ENCODE measurements around the gene KRTAP10-1. TPM values are rescaled to one million over a fixed set of nuclear protein-coding genes. Genes with fewer than 3 reads are reported as not detected.

Gene KRTAP10-1
- total RNA-seq, 1 experiment from 2014 or later: not detected

DNA sequence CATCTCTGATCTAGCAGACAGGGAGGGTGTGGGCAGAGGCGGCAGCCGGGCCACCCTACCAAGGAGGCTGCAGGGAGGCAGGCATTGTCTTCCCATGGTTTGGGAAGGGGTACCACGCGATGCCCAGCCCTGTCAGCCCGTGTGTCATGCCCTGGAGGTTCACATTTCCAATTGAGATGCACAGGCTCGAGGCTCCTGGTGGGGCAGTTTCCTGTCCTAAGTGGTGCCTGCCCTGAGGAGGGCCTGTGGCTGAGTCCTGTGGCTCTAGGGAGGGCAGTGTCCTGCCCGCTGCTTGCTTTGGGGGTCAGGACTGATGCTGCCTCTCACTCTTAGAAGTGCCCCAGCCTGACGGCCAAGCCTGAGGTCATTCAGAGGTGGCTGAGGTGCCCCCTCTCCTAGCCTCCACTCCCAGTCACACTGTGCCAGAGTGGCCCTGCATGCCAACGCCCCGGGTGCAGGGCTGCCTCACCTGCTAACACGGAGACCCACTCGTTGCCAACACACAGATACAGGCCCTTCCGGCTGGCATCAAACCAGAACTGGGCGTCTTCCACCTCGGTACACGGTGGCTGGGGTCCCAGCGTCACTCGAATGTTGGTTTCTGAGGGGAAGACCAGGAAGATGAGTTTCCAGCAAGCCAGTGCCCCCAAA, 11.9 kb downstream of the KRTAP10-1 start:
- DNase-seq: no peak
- Histone ChIP-seq H3K27me3 (no peaks in the 10 kb centered on the region), H3K9me3 (peaks cover 10% of the 10 kb centered on the region), H3K36me3 (no peaks in the 10 kb centered on the region), H3K4me3 (no peak overlapping the region)

DNA sequence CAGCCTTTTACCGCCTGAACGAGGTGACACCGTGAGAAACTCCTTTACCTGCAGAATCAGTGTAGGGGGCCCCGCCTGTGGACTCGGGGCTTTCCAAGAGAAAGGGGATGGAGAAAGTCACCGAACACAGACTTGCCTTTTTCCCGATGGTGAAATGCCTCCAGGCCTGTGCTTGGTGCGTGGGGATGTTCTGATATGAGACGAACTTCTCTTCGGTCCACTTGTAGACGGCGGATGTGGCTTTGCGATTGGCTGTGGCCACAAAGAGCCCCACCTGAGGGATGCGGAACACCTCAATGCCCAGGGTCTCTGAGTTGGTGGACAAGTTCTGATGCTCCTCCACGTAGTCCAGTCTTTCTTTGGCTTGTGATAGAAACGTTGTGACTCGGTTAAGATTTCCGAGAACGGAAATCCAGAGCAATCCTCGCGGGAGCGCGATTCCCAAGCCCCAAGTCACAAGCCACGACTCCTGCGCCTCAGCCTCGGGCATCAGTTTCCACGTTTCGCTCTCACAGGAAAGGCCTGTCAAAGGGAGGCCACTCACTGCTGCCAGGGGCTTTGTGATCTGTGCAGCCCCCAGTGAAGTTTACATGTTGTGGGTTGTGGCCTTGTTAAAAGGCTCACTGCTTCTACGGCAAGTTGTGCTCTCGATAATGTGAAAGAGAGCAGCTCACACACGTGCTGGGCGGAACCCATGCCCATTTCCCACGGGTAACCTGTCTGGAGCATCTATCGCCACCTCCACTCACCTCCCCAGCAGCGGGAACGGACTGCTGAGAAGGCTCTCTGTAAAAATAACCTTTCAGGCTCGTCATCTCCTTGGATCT, 12.6 kb downstream of the KRTAP10-1 start:
- H3K27me3 ChIP-seq: no peaks in the 10 kb centered on the region
- DNase-seq: no peak
- H3K36me3 ChIP-seq: no peaks in the 10 kb centered on the region
- no peak overlapping the region for H3K4me3 ChIP-seq
- peaks cover 10% of the 10 kb centered on the region for H3K9me3 ChIP-seq

DNA sequence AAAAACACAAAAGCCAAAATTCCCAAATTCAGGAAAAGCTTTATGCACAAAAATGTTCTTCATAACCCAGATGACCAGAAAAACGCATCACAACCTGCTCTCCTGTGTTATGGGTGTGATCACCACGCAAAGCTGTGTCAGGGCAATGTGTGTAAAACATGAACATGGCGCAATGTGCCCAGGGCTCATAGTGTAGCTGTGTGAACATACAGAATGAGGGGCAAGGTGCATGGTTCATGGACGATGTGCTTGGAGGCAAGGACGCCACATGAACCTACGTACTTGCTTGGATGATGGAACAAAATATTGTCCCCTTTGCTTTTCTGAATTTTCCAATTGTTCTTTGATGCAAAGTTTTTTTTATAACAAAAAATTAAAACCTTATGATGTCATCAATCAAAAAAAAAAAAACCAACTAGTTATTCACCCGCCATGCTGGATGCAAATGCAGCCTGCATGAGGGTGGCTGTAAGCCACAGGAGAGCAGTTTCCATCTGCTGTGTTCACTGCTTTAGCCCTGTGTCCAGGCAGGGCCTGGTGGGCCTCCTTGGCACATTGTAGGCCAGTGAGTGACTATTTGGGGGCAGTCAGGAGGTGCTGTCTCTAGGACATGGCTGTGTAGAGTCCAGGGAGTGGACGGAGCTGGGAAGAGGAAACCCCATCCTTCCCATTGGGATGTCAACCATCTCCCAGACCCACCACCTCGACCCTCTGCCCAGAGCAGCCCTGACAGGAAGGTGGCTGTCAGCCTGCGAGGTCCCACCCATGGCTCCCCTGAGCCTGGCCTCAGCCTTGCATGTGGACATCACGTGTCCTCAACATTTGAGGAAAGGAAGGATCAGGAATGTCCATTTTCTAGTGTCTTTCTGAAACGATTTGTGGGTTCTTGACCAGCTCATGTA, 13.6 kb downstream of the KRTAP10-1 start:
- Histone ChIP-seq H3K36me3 (no peaks in the 10 kb centered on the region), H3K9me3 (peaks cover 10% of the 10 kb centered on the region), H3K4me3 (no peak overlapping the region), H3K27me3 (no peaks in the 10 kb centered on the region)
- DNase-seq: no peak

DNA sequence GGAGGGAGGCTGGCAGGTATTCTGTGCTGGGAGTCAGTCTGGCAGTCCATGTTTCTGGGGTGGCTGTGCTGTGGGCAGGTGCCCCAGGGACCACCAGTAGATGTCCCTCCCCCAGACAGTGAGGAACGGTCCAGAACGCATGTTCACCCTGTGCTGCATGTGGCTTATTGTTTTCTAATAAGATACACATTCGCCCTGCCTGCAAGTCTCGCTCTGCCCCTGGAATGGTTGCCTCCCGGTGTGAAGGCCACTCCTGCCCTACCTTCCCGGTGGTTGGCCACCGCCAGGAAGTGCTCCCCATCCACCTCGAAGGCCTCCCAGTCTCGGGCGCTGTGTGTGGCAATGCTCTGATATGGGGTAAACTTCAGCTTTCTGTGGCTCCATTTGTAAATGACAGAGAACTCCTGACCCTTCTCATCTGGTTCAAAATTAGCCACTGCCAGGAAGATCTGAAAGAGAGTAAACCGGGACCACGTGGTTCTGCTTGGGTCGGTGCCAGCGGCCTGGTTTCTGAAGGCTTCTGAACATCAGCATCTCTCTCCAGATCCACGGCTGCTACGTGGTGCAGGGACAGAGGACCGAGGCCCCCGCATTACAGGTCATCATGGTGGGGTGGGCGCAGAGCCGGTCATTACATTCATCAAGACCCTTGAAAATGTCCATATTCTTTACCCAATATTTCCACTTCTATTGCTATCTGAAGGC, 14.5 kb downstream of the KRTAP10-1 start:
- Histone ChIP-seq H3K27me3 (no peaks in the 10 kb centered on the region), H3K4me3 (no peak overlapping the region), H3K9me3 (peaks cover 10% of the 10 kb centered on the region), H3K36me3 (no peaks in the 10 kb centered on the region)
- no peak for DNase-seq

DNA sequence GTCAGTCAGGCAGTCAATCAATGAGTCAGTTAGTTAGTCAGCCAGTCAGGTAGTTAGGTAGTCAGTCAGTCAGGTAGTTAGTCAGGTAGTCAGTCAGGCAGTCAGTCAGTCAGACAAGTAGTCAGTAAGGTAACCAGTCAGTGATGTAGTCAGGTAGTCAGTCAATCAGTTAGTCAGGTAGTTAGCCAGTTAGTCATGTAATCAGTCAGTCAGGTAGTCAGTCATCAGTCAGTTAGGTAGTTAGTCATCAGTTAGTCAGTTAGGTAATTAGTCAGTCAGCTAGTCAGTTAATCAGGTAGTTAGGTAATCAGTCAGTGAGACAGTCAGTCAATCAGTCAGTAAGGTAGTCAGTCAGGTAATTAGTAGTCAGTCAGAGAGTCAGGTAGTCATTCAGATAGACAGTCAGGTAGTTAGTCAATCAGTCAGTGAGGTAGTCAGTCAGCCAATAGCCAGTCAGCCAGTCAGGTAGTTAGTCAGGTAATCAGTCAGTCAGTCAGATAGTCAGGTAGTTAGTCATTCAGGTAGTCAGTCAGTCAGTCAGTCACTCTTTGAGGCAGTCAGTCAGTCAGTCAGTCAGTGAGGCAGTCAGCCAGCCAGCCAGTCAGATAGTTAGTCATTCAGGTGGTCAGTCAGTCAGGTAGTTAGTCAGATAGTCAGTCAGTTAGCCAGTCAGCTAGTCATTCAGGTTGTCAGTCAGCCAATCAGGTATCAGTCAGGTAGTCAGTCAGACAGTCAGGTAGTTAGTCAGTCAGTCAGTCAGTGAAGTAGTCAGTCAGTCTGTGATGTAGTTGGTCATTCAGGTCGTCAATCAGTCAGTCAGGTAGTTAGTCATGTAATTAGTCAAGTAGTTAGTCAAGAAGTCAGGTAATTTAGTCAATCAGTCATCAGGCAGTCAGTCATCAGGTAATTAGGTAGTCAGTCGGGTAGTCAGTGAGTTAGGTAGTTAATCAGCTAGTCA, 15.3 kb downstream of the KRTAP10-1 start:
- H3K27me3 ChIP-seq: peaks cover 3% of the 10 kb centered on the region; the same call in 1 of the 2 replicates
- DNase-seq: no peak
- no peaks in the 10 kb centered on the region for H3K36me3 ChIP-seq
- peaks cover 10% of the 10 kb centered on the region for H3K9me3 ChIP-seq
- H3K4me3 ChIP-seq: no peak overlapping the region

DNA sequence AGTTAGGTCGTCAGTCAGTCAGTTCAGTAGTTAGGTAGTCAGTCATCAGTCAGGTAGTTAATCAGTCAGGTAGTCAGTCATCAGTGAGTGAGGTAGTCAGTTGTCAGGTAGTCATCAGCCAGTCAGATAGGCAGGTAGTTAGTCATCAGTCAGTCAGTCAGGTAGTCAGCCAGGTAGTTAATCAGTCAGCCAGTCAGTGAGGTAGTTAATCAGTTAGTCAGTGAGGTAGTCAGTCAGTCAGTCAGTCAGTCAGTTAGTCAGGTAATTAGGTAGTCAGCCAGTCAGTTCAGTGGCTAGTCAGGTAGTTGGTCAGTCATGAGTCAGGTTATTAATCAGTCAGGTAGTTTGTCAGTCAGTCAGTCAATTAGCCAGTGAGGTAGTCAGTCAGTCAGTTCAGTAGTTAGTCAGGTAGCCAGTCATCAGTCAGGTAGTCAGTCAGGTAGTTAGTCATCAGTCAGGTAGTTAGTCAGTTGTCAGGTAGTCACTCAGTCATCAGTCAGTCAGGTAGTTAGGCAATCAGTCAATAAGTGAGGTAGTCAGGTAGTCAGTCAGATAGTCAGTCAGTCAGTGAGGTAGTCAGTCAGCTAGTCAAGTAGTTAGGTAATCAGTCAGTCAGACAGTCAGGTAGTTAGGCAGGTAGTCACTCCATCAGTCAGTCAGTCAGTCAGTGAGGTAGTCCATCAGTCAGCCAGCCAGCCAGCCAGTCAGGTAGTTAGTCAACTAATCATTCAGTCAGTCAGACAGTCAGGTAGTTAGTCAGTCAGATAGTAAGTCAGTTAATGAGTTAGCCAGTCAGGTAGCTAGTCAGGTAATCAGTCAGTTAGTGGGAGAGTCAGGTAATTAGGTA, 16.2 kb downstream of the KRTAP10-1 start:
- no peak for DNase-seq
- peaks cover 8% of the 10 kb centered on the region; the same call in 1 of the 2 replicates for H3K27me3 ChIP-seq
- H3K36me3 ChIP-seq: no peaks in the 10 kb centered on the region
- H3K9me3 ChIP-seq: peaks cover 10% of the 10 kb centered on the region
- no peak overlapping the region for H3K4me3 ChIP-seq

DNA sequence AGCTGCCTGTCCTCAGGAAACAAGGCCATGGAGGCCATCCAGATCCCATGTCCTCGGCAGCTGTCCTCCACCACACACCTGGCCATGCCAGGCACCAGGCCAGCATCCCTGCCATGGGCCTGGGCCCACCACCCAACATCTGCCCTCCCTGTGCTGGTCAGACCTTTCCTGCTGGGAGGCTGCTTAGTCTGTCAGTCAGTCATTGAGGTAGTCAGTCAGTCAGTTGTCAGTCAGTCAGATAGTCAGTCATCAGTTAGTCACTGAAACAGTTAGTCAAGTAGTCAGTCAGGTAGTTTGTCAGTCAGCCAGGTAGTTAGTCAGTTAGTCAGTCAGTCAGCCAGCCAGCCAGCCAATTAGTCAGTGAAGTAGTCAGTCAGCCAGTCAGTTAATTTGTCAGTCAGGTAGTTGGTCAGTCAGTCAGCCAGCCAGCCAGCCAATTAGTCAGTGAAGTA, 17.2 kb downstream of the KRTAP10-1 start:
- no peak for DNase-seq
- peaks cover 10% of the 10 kb centered on the region for H3K9me3 ChIP-seq
- H3K4me3 ChIP-seq: no peak overlapping the region
- H3K27me3 ChIP-seq: peaks cover 8% of the 10 kb centered on the region; the same call in 1 of the 2 replicates
- H3K36me3 ChIP-seq: no peaks in the 10 kb centered on the region

DNA sequence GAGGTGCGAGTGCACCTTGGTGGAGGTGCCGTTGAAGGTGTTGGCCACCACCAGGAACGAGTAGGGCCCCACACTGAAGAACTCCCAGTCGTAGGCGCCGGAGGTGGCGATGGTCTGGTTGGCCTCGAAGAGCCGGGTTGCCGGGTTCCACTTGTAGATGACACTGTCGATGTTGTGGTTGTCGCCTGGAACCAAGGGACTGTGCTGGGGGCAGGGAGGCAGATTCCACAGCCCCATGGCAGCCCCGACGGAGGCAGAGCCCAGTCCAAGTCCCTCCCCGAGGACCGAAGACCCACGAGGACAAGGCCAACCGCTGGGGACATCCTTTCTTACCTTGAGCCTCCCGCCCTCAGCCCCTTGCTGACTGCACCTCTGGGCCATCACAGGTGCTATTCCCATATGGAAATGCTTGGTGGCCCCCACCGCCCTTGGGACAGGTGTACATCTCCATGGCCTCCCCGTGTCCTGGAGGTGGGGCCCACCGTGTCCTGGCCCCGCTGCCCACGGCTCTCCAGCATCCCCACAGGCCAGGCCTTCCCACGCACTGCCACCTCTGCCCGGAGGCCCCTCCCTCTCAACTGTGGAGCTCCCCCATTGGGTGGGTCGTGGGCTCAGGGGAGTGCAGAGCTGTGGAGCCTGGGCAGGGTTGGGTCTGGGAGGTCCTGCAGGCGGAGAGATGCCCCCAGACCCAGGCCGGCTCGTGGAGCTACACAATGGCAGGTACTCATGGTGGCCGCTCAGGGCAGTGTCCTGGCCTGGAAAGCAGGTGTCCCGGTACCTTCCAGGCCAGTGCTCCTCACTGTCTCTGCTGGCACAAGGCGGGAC, 17.9 kb downstream of the KRTAP10-1 start:
- Histone ChIP-seq H3K36me3 (no peaks in the 10 kb centered on the region), H3K9me3 (peaks cover 13% of the 10 kb centered on the region), H3K27me3 (peaks cover 8% of the 10 kb centered on the region; the same call in 1 of the 2 replicates), H3K4me3 (no peak overlapping the region)
- DNase-seq: no peak

DNA sequence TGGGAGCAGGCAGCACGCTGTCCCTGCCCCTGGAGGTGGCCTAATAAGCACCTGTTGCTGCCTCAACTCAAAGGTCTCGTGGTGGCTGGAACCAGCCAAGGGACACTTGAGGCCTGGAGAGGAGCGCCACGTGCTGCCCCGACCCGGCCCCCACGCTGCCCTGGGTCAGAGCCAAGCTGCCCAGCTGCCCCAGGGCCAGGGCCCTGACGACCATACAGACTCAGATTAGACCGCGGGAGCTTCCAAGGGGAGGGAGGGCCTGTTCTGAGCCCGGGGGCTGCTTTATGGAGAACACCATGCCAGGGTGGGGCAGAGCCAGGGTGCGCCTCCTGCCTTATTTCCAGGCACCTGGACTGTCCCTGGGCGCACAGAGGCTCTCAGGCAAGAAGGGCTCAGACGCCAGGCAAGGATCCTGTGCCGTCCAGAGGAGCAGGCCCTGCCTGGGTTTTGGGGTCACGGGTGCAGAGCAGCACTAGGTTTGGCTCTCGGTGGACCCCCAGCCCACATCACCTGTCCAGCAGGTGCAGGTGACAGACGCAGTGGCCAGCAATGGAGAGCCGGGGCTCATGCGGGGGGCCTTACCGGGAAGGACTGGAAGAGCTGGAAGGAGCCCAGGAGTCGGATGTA, 18.6 kb downstream of the KRTAP10-1 start:
- Histone ChIP-seq H3K27me3 (peaks cover 8% of the 10 kb centered on the region; the same call in 1 of the 2 replicates), H3K9me3 (peaks cover 14% of the 10 kb centered on the region), H3K36me3 (no peaks in the 10 kb centered on the region), H3K4me3 (no peak overlapping the region)
- no peak for DNase-seq

DNA sequence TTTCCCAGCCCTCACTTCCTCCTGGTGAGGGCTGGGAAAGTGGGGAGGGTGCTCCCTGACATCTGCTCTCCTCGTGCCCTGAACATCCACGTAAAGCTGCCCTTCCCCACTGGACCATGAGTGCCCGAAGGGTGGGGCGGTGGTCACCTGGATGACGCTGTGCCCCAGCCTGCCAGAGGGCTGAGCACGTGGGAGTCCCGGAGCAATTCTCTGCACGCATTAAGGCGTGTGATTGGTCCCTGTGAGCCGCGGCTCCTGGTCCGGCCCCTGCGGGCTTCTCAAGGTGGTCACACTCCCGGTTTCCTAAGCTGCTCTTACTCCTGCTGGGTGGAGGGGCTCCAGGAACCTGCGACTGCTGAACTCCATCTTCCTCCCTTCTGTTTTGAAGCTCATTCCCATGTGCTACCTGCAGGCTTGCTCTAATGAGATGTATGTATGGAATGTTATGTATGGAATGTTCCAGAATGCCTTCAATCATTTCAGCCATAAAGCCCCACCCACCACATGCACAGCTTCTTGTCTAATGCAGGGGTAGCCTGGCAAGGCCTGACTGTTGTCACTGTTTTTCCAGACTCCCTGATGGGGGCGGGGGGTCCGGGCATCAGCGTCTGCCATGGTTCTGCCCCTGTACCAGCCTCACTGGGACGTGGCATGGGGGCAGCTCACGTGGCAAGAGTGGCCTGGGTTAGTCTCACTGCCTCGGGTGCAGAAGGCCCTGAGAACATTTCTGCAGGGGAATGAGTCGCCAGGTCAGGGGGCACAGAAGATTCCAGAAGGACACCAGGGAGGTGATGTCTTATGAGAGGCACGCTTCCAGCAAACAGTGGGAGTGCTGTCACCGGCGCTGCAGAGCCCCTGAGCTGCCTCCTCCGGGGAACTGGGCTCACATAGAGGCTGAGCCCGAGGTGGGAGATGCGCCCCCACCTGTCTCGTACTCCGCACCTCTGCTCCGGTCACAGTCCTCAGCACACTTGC, 19.4 kb downstream of the KRTAP10-1 start:
- DNase-seq: no peak
- H3K36me3 ChIP-seq: no peaks in the 10 kb centered on the region
- H3K27me3 ChIP-seq: peaks cover 8% of the 10 kb centered on the region; the same call in 1 of the 2 replicates
- peaks cover 14% of the 10 kb centered on the region for H3K9me3 ChIP-seq
- no peak overlapping the region for H3K4me3 ChIP-seq

DNA sequence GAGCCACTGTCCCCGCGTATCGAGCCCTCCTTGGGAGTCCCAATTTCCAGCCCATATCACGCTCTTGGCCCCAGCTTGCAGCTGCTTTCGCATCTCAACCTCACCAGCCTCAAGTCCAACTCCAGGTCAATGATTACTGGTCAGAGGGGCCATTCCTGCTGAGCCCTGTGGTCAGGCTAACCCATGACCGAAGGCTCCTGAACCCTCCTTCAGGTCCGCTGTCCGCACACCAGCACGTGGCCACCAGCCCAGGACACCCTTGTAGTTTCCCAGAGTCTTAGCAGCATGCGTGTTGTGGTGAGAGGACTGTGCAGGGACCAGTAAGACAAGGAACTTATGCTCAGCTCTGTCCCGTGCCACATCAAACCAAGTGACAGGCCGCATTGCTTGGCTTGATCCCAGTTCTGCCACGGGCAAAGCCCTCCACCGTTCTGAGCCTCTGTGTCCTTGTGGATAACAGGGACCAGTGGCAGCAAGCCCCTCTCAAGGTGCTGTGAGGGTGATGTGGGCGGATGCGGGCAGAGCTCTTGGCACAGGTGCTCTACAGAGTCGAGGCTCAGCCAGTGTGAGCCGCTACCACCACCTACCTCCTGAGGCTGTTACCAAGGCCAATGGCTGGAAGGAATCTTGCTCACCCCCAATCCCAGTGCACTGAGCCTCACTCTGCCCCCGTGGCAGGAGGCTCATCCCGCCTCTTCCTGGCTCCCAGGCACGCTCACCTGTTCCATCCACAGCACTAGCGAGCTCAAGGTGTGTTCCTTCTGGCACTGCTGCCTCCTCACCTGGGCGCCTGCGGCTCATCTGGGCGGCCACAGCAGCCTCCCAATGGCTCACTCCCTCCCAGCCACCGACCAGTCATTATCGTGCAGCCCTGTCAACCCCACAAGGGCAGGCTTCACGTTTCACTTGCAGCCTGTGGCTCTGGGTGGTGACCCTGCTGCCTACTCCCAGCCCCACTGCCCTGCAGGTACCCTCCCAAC, 20.4 kb downstream of the KRTAP10-1 start:
- Histone ChIP-seq H3K36me3 (no peaks in the 10 kb centered on the region), H3K9me3 (peaks cover 11% of the 10 kb centered on the region), H3K27me3 (peaks cover 8% of the 10 kb centered on the region; the same call in 1 of the 2 replicates), H3K4me3 (no peak overlapping the region)
- no peak for DNase-seq

All from MG63 (cell line).